GM19351 (cell line): Measurements from ENCODE around the gene GRK1.

ENCODE experiments used
- ATAC-seq: cut with Tn5 transposase; IDR thresholded peaks from one replicate; pipeline ENCODE4 v1.9.1; 2021; ENCODE audit warnings: mild to moderate bottlenecking, moderate library complexity; ENCODE audit not compliant: unreplicated experiment

Gene GRK1

DNA sequence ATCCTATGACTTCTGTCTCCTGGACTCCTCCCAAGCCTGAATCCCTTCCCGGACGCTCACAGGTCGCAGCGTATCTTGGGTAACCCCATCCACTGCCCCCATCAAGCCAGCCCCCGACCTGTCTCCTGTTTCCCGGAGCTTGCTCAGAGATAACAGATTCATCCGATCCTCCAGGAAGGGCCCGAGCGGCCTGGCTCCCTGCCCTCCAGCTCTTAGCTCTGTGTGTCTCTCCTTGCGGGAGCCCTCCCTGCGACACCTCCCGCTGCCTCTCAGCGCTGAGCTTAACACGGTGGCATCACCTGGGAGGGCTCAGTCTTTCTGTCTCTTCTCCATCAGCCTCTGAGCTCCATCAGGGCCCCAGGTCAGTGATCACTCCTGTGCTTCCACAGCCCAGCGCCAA, 87.7 kb downstream of the GRK1 start:
- no peak for ATAC-seq

DNA sequence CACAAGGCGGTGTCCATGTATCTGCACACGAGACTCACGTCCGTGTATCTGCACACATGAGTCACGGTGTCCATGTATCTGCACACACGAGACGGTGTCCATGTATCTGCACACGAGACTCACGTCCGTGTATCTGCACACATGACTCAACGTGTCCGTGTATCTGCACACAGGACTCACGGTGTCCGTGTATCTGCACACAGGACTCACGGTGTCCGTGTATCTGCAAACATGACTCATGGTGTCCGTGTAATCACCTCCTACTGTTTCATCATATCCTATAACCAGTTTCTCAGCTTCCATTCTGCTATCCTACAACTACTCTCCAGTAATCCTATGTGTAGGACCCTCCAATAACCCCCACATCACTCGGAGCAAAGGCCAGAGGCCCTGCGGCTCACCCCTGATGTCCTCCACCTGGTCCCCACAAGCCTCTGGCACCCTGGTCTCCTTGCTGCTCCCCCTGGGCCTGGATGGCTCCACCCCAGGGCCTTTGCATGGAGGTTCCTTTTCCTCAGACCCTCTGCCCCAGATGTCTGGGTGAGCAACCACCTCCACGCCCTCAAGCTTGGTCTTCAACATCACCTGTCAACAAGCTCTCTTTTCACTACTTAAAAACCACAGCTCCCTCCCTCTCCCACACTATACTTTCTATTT, 89.5 kb downstream of the GRK1 start:
- no peak for ATAC-seq

DNA sequence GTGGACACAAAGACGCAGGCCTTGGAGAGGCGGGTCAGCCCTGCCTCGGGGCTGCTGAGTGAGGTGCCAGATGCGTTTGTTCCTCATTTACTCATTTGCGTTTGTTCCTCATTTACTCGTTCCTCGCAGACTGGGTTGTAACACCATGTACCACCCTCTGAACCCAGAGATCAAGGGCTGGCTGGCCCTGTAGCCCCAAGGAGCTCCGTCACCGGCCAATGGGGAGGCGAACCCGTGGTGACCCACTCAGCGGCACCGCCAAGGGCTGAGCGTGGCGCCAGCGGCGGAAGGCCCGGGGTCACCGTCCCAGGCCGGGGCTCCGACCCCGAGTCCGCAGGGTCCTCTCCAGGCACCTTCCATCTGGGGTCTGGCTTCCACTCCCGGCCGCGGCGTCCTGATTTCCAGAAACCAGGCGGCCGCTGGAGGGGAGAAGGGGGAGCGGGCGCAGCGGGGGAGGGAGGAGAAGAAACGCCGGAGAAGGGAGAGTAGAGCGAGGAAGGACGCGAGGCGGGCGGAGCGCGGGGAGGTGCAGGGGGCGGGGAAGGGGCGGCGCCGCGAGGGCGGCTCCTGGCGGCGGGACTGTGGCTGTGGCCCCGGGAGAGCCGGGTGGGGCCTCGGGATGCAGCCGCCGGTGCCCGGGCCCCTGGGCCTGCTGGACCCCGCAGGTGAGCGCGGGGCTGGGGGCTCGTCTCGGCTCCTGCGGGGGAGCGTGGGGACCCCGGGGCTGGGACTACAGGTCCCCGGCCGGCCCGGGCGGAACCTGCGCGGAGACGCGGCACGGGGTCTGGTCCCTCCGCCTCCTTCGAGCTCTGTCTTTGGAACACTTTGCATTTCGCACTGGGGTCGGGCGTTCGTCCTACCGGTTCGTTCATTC, 91.9 kb downstream of the GRK1 start, which contains the start of gene TMEM255B:
Gene TMEM255B, plus strand, starts transcription at position 576 of the 874 bp plus-strand sequence. Its CDS starts 44 bp downstream, at position 620.
- peak; percentile 91 for ATAC-seq

GRCh38 chr13:113759525-113760137, 92.6 kb downstream of the GRK1 start:
- no peak for ATAC-seq

DNA sequence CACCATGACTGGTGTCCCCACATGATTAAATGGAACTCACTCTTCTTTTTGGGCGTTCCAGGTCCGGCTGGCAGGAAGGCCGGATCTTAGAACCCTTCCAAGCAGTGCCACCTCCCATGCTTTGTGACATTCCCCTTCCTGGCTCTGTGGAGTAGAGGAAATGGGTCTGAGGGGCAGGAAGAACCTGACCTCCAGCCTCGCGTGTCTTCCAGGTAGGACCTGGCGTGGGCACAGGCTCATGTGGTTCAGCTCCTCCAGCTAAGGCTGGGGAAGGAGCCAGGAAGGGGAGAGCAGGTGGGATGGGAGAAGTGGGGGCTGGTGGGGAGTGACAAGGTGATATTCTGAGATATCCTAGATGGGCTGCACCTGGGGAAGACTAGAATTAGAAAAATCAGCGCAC, 94.1 kb downstream of the GRK1 start:
- no peak for ATAC-seq

DNA sequence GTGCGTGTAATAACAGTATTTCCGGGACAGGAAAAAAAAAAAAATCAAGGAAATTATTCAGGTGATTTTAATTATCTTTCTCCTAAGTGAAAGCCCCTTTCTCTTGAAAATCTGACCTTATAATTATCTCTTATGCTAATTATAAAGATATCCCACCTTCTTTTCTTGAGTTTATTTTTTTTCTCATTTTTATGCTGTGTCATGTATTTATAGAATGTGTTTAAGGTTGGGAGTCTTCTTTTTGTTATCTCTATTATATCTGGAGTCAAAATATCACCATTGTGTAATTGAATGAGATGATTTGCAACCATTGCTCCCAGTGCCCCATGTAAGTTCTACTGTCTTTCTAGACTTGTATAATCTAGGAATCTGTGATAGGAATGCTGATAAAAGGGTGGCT, 95.1 kb downstream of the GRK1 start:
- ATAC-seq = no peak

DNA sequence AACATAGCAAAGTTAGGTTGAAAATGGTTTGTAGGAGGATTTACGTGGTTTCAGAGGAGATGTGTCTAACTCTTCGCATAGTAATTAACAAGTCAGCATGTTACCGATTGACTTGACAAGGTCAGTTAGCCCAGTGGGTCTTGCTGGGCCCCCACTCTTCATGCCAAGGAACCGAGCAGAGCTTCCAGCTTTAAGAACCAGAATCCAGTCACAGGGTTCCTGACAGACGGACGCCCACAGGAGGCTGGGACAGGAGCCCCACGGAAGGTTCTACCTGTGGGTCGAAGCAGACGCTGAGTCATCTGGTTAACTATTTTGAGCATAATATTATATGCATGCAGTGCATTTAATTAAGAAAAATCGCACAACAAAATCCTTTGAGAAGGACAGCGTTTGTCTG, 95.5 kb downstream of the GRK1 start:
- no peak for ATAC-seq

DNA sequence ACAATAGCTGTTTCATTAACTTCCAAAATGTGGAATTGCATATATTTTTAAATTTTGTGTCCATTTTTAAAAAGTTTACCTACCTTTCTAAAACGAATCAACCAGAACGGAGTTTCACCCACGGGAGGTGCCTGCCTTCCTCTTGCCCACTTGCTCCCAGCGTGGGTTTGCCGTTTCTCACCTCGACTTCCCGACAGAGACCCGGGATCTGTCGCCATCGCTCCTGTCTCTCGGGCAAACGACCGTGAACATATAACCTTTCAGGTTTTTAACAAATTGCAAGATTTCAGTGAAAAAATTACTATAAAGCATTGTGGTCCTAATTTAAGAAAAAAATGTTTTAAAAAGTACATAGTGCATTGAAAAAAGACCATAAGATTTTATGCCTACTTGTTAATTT, 96.2 kb downstream of the GRK1 start:
- ATAC-seq = no peak

DNA sequence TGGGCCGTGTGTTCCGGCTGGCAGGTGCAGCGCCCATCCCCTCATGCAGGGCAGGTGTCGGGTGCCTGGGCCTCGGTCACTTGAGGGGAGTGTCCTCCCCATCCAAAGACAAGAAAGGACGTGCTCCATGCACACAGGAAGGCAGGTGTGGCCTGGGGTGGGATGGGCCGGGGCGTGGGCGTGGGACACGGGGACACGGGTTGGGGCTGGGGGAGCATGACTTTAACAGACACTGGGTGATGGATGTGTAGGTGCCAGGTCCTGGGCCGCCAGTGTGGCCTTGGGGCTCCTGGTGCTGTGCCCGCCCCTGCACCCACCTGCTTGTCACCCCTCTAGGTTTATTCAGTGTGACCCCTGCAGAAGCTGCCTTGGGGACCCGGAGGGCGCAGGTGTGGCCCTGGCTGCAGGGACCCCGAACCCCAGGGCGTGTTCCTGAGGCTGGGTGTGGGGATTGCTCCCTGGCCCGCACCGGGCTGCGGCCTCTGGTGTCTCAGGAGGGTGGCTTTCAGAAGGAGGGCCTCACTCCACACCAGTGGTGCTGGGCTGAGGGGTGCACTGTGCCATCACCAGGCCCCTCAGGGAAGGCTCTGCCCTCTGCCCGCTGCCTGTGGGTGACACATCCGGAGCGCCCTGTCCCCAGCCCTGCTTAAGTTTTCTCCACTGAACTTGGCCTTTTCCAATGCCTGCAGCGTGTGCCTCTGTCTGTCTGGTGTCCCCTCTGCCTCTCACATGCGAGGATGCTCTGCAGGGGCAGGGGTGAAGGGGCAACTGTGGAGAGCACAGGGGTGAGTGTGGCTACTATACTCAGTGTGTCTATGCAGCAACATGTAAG, 97.2 kb downstream of the GRK1 start:
- no peak for ATAC-seq

GRCh38 chr13:113764793-113765563, 98.0 kb downstream of the GRK1 start:
- ATAC-seq = no peak

GRCh38 chr13:113765564-113765910, 98.5 kb downstream of the GRK1 start:
- no peak for ATAC-seq

DNA sequence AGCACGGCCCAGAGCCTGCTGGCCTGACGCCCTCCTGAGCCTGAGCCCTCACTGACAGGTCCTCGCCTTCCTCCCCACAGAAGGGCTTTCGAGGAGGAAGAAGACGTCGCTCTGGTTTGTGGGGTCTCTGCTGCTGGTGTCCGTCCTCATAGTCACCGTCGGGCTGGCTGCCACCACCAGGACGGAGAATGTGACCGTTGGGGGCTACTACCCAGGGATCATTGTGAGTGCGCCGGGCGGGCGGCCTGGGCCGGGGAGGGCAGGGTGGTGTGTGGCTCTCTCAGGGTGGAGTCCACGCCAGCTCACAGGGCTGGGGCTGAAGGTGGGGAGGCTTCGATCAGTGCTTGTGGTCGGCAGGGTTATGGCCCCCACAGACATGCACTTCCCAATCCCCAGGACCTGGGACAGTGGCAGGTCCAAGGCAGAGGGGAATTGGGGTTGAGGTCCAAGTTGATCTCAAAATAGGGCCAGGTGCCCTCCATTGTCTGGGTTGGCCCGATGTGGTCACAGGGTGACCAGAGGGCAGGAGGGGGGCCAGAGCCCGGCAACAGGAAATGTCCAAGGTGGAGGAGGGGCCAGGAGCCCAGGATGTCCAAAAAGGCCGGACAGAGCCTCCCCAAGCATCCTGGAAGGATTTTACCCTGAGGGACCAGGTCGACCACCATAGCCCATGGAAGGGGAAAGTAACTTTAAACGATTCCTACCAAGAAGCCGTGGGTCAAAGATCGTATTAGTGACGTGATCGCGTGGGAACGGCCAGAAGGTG, 99.2 kb downstream of the GRK1 start:
- ATAC-seq = no peak

GRCh38 chr13:113767366-113767765, 100.3 kb downstream of the GRK1 start:
- ATAC-seq = no peak

DNA sequence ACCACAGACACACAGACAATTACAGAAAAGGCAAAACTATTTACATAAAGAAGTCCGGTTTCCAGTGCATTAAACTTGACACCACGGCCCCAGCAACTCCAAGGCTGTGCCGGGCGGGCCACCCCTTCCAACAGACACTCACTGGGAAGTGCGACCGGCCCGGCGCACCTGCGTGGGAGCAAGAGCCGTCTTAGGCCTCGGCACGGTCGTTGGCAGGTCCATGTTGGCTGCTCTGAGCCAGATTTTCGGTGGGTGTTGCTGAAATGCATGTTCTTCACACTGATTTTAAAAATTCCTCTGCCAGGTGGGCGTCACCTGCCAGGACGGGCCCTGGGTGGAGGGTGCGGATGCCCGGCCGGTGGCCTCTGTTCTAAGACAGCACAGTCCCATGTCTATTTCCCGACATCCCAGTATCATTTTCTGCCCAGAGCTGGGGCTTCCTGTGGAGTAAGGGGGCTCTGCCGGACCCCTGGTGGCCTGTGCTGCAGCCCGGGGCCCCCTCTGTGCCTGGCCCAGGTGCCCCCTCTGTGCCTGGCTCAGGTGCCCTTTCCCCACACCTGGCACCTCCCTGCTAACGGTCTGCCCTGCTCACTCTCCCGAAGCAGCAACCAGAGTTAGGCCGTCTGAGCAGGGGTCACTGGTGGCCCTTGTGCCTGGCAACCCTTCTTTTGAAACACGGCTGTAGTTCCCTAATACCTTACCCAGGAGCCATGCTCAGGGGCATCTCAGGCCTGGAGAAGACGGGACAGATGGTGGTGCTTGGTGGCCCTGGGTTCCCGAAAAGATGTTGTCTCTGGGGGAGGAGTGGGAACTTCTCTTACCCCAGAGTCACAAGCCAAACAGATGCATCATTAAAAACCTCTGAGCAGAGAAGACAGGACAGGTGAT, 101.2 kb downstream of the GRK1 start:
- ATAC-seq = no peak

DNA sequence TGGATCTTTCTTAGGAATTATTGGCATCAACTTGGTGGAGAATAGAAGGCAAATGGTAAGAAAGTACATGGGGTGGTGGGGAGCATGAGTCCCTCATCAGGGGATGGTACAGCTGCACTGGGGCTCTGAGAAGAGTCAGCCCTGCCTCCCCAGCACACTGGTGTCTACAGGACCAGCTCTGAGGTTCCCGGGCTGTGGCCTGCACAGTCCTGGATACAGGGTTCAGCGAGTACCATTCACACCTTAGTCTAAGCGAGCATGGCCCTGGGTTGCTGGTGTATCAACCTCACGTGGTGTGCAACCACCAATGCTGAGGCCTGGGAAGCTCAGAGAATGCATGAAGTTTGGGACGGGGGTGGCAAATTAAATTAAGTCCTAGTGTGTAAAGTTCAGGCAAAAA, 102.1 kb downstream of the GRK1 start:
- ATAC-seq = no peak

- ATAC-seq = no peak
Observed at GRCh38 chr13:113769881-113770280, 102.9 kb downstream of the GRK1 start.

DNA sequence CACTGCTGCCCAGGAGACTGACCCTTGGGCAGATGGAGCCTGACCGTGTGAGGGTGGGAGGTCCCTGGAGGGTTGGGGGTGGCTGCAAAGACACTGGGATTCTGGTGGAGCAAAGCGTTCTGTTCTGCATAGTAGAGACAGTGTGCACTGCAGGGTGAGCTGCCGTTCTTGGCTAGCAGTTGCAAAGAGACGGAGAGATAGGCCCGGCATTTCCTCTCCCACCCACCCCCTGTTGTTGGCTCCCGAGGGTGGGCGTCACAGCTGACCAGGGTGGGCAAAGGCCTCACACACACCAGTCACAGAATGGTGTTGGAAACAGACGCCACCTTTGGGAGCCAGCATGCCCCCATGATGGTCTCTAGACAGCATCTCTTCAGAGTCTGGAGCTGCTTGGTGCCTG, 103.4 kb downstream of the GRK1 start:
- ATAC-seq = no peak

DNA sequence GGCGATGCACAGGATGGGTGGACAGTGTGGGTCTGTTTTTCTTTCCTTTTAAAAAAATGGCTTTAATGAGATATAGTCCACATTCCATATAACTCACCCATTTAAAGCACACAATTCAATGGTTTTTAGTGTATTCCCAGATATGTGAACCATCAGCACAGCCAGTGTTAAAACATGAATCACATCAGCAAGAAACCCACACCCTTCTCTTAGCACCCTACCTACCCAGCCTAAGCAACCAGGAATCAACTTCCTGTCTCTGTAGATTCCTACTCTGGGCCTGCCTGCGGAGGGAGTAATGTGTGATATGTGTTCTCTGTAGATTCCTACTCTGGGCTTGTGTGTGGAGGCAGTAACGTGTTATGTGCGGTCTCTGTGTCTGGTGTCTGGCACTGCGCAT, 103.9 kb downstream of the GRK1 start:
- ATAC-seq = no peak
